ENCODE results near the gene TESK2.

DNA sequence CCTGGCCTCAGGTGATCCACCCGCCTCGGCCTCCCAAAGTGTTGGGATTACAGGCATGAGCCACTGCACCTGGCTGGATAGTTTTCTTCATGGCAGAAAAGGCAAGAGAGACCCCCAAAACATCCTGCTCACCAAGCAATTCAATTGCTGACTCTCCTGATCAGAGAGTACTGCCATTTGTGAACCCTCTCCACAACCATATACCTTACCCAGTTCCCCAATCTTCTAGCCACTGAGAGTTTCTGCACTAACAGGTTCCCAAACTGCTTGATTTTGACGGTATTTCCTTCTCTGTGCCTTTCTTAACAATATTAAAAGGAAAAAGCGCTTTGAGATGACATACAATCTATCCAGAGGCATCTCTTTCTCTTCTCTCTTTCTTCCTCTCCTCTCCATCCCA lies 110.8 kb downstream of the TESK2 start:
- TF ChIP-seq MAX (IDR thresholded peaks at IDR 0.05): no peak
- TF ChIP-seq JUND (IDR thresholded peaks at IDR 0.05): no peak
- TF ChIP-seq, protein P1, sequence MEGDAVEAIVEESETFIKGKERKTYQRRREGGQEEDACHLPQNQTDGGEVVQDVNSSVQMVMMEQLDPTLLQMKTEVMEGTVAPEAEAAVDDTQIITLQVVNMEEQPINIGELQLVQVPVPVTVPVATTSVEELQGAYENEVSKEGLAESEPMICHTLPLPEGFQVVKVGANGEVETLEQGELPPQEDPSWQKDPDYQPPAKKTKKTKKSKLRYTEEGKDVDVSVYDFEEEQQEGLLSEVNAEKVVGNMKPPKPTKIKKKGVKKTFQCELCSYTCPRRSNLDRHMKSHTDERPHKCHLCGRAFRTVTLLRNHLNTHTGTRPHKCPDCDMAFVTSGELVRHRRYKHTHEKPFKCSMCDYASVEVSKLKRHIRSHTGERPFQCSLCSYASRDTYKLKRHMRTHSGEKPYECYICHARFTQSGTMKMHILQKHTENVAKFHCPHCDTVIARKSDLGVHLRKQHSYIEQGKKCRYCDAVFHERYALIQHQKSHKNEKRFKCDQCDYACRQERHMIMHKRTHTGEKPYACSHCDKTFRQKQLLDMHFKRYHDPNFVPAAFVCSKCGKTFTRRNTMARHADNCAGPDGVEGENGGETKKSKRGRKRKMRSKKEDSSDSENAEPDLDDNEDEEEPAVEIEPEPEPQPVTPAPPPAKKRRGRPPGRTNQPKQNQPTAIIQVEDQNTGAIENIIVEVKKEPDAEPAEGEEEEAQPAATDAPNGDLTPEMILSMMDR (IDR thresholded peaks at IDR 0.05 in 2 of 3, conservative IDR thresholded peaks at IDR 0.05 in 1 of 3; ENCODE audit: borderline replicate concordance in 1 of 3, insufficient read depth in 1 of 3, low read depth in 2 of 3, low read length in 2 of 3): no peak
- no peak for TF ChIP-seq POLR2AphosphoS5 (IDR thresholded peaks at IDR 0.05; ENCODE audit: low read depth, low read length)
- TF ChIP-seq, protein P2, sequence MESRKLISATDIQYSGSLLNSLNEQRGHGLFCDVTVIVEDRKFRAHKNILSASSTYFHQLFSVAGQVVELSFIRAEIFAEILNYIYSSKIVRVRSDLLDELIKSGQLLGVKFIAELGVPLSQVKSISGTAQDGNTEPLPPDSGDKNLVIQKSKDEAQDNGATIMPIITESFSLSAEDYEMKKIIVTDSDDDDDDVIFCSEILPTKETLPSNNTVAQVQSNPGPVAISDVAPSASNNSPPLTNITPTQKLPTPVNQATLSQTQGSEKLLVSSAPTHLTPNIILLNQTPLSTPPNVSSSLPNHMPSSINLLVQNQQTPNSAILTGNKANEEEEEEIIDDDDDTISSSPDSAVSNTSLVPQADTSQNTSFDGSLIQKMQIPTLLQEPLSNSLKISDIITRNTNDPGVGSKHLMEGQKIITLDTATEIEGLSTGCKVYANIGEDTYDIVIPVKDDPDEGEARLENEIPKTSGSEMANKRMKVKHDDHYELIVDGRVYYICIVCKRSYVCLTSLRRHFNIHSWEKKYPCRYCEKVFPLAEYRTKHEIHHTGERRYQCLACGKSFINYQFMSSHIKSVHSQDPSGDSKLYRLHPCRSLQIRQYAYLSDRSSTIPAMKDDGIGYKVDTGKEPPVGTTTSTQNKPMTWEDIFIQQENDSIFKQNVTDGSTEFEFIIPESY (IDR thresholded peaks at IDR 0.05; ENCODE audit: extremely low read depth, insufficient replicate concordance, low read length): no peak
- TF ChIP-seq SIN3A (IDR thresholded peaks at IDR 0.05; ENCODE audit: low read depth): no peak
- no peak for TF ChIP-seq EZH2 (IDR thresholded peaks at IDR 0.05)
- no peak for TF ChIP-seq YY1 (IDR thresholded peaks at IDR 0.05; ENCODE audit: extremely low read depth, insufficient replicate concordance, low read depth, low read length)
- no peak for TF ChIP-seq POLR2A (IDR thresholded peaks at IDR 0.05; ENCODE audit: borderline replicate concordance, extremely low read depth, insufficient read depth, insufficient read length)
- TF ChIP-seq FOSL1 (IDR thresholded peaks at IDR 0.05; ENCODE audit: low read depth): no peak
- TF ChIP-seq ZNF274 (IDR thresholded peaks at IDR 0.05; ENCODE audit: low read depth, low read length): no peak
